GM13976 (cell line): Measurements from ENCODE around the gene LAPTM4A.

ENCODE experiments used
- DNase-seq: peaks from one replicate; pipeline ENCODE4 v3.0.0; 2012; ENCODE audit warnings: low spot score
- CTCF ChIP-seq: IDR thresholded peaks from 2 replicates; pipeline ENCODE4 v1.5.1; 2012; ENCODE audit warnings: borderline replicate concordance, mild to moderate bottlenecking; ENCODE audit not compliant: insufficient read depth; ENCODE audit errors: extremely low read depth, missing control alignments, control extremely low read depth
- in situ Hi-C: fragments of 300-500 bp; cut with MboI; formaldehyde crosslinking; loops from one replicate; pipeline ENCODE4 v1.12.0; 2022; ENCODE audit warnings: low sequenced_read_pairs, mixed read lengths, inconsistent platforms; ENCODE audit not compliant: unreplicated experiment

LAPTM4A gene

GRCh38 chr2:20094142-20094755, 42.8 kb upstream of the LAPTM4A start:
- in situ Hi-C loops, result loop anchor here (10.0 kb wide), 1 partner anchor 79 kb away; the partner anchor contains the start of gene MATN3

GRCh38 chr2:20093263-20094141, 42.1 kb upstream of the LAPTM4A start:
- DNase-seq, result no peak
- in situ Hi-C loops, result loop anchor here (10.0 kb wide), 1 partner anchor 79 kb away; the partner anchor contains the start of gene MATN3
- TF ChIP-seq CTCF, result no peak

More at GRCh38 chr2:20094142-20094755, 42.8 kb upstream of the LAPTM4A start:
- DNase-seq, result no peak
- TF ChIP-seq CTCF, result no peak

GRCh38 chr2:20092901-20093235, 41.4 kb upstream of the LAPTM4A start:
- in situ Hi-C loops, result loop anchor here (10.0 kb wide), 1 partner anchor 78 kb away; the partner anchor contains the start of gene MATN3
- DNase-seq, result no peak
- no peak for TF ChIP-seq CTCF

GRCh38 chr2:20092226-20092900, 40.9 kb upstream of the LAPTM4A start:
- no peak for DNase-seq
- TF ChIP-seq CTCF, result no peak
- in situ Hi-C loops, result loop anchor here (10.0 kb wide), 1 partner anchor 78 kb away; the partner anchor contains the start of gene MATN3

GRCh38 chr2:20091305-20091991, 40.0 kb upstream of the LAPTM4A start:
- no peak for TF ChIP-seq CTCF
- no peak for DNase-seq
- in situ Hi-C loops, result loop anchor here (10.0 kb wide), 1 partner anchor 77 kb away; the partner anchor contains the start of gene MATN3
